Thymus (tissue), 11 donors: ENCODE results near the gene ACTG2. TPM values are rescaled to one million over a fixed set of nuclear protein-coding genes. Genes with fewer than 3 reads are reported as not detected.
"Not testable (repeated sequence)": the region's sequence is repeated elsewhere in the genome, so short reads cannot be mapped to it uniquely, and the experiment has no call there.

Experiments used
- DNase-seq, 9 donors: peaks; one replicate each; pipeline ENCODE4 v3.0.0-alpha.2; 2013; ENCODE audit warnings: low spot score in 9 of 9, low read depth in 6 of 9, missing footprints in 1 of 9
- H3K27ac ChIP-seq, 2 donors: one replicate each; pipeline ENCODE4 v1.5.1; 2013; ENCODE audit warnings: control low read depth in 1 of 2, low read depth in 1 of 2, low read length in 1 of 2, mild to moderate bottlenecking in 1 of 2, moderate library complexity in 1 of 2
- H3K27me3 ChIP-seq, 2 donors: one replicate each; pipeline ENCODE4 v1.5.1; 2013; ENCODE audit warnings: low read length in 1 of 2; ENCODE audit not compliant: control insufficient read depth in 2 of 2, insufficient read depth in 1 of 2
- H3K36me3 ChIP-seq, 2 donors: one replicate each; pipeline ENCODE4 v1.5.1; 2013; ENCODE audit warnings: low read length in 1 of 2, mild to moderate bottlenecking in 1 of 2, moderate library complexity in 1 of 2; ENCODE audit not compliant: control insufficient read depth in 2 of 2, insufficient read depth in 2 of 2
- H3K4me1 ChIP-seq, 2 donors: one replicate each; pipeline ENCODE4 v1.5.1; 2013; ENCODE audit warnings: low read length in 2 of 2; ENCODE audit not compliant: control insufficient read depth in 2 of 2, insufficient read depth in 2 of 2
- H3K4me3 ChIP-seq, 2 donors: one replicate each; pipeline ENCODE4 v1.5.1; 2013; ENCODE audit warnings: low read length in 2 of 2, control low read depth in 1 of 2, mild to moderate bottlenecking in 1 of 2
- H3K9me3 ChIP-seq, 2 donors: one replicate each; pipeline ENCODE4 v1.5.1; 2013; ENCODE audit warnings: low read length in 1 of 2, mild to moderate bottlenecking in 1 of 2; ENCODE audit not compliant: control insufficient read depth in 2 of 2, insufficient read depth in 1 of 2
- WGBS: extraction: QIAGEN DNeasy Blood & Tissue Kit; methylation state at CpG from one replicate; pipeline ENCODE4 v1.1.7; 2013; 5-methylcytosine and 5-hydroxymethylcytosine counted together
- polyA plus RNA-seq: library from polyadenylated mRNA; stranded (reverse); fragments of 200-250 nt; gene quantifications from one replicate; pipeline ENCODE4 v1.2.3, GENCODE V29; 2013
- total RNA-seq: library from RNA; stranded (reverse); fragments of 120-200 nt; gene quantifications from one replicate; pipeline ENCODE4 v1.2.4, GENCODE V29; 2013
- donor health status: healthy.

ACTG2 gene
- total and polyA plus RNA-seq, 2 donors, result 0.61 to 45.1 TPM

DNA sequence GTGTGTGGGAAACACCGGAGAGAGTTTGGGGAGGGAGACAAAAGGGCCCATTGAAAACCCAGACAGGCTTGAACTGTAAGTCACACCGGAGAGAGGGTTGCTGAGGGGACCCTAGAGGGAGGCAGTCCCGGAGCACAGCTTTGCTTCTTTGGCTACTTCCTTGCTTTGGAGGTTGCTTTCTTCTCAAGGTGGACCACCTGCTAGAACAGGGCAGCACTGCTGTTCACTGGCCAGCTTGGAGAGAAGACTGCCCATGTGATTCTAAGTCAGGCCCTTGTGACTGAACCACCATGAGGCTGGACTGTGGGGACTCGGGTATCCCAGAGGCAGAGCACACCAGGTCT, 4.4 kb downstream of the ACTG2 start:
- no peaks in the 10 kb centered on the region for H3K9me3 ChIP-seq
- DNase-seq, result no peak
- H3K27me3 ChIP-seq, result no peaks in the 10 kb centered on the region
- 86% methylated on average over 4 of the region's 4 CpGs for WGBS
- no peak overlapping the region for H3K4me3 ChIP-seq
- H3K27ac ChIP-seq, result no peak overlapping the region
- H3K4me1 ChIP-seq, result peaks cover 15 to 32% of the 10 kb centered on the region in 2 donors
- no peaks in the 10 kb centered on the region for H3K36me3 ChIP-seq

DNA sequence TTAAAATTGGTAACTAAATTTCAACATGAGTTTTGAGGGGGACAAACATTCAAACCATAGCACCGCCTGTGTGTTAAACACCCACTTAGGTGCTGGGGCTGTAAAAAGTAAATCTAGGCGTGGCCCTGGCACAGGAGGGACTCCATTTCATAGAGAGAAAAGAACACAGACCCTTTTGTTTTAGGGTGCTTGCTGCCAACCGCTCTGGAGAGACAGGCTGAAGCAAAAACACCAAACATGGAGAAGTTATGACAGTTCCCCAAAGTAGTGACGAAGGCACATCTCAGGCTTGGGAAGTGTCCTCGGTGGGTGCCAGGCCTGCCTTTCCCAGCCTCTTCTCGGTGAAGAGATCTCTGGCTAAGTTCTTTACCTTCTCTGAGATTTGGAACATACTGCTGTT, 5.1 kb downstream of the ACTG2 start:
- Histone ChIP-seq H3K27me3 (no peaks in the 10 kb centered on the region), H3K4me3 (no peak overlapping the region), H3K27ac (no peak overlapping the region), H3K9me3 (no peaks in the 10 kb centered on the region), H3K4me1 (peaks cover 17 to 38% of the 10 kb centered on the region in 2 donors), H3K36me3 (no peaks in the 10 kb centered on the region)
- DNase-seq, result no peak
- WGBS, result 97% methylated on average over 6 of the region's 6 CpGs

DNA sequence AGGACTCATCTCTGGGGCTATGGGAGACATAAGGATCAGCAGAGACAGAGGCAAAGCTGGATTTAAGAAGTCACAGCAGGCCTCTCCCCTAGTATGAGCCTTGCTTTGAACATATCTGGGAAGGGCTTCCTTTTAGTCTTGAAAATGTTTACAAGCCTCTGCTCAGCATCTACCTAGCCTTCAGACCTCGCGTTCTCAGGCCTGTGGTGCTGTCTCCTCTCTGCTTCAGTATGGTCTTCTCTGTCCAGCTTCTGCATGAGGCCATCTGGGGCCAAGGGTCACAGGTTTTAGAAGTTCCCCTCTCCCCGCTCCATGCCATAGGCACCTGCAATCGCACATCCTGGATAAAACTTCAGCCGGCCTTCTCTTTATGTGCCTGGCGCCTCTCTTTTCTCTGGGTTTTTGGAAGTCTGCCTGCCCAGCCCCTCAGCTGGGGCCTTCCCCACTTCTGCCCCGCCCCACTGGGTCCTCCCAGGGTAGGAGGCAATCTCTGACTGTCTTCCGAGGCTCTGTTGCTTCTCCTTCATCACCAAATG, 7.1 kb downstream of the ACTG2 start:
- H3K4me3 ChIP-seq, result no peak overlapping the region
- no peaks in the 10 kb centered on the region for H3K36me3 ChIP-seq
- no peak overlapping the region for H3K27ac ChIP-seq
- no peaks in the 10 kb centered on the region for H3K9me3 ChIP-seq
- no peak for DNase-seq
- no peaks in the 10 kb centered on the region for H3K27me3 ChIP-seq
- H3K4me1 ChIP-seq, result peaks cover 17 to 38% of the 10 kb centered on the region in 2 donors
- 94% methylated on average over 8 of the region's 8 CpGs for WGBS

DNA sequence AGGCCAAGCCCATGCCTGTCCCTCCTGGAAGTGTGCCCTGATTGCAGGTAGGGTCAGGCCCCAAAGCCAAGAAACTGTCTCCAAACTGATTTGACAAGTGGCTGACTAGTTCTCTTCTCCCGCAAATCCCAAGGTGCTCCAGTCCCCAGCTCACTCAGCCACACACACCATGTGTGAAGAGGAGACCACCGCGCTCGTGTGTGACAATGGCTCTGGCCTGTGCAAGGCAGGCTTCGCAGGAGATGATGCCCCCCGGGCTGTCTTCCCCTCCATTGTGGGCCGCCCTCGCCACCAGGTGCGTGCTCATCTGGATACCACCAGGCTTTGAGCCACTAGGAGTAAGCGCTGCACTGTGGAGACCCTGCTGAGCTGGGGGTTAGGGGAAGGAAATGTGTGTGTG, 8.3 kb downstream of the ACTG2 start:
- no peaks in the 10 kb centered on the region for H3K36me3 ChIP-seq
- peak in 1 of 9 donors; percentile 19 for DNase-seq
- H3K9me3 ChIP-seq, result no peaks in the 10 kb centered on the region
- peaks cover 17 to 34% of the 10 kb centered on the region in 2 donors for H3K4me1 ChIP-seq
- no peaks in the 10 kb centered on the region for H3K27me3 ChIP-seq
- H3K27ac ChIP-seq, result no peak overlapping the region
- 63% methylated on average over 10 of the region's 10 CpGs for WGBS
- no peak overlapping the region for H3K4me3 ChIP-seq

DNA sequence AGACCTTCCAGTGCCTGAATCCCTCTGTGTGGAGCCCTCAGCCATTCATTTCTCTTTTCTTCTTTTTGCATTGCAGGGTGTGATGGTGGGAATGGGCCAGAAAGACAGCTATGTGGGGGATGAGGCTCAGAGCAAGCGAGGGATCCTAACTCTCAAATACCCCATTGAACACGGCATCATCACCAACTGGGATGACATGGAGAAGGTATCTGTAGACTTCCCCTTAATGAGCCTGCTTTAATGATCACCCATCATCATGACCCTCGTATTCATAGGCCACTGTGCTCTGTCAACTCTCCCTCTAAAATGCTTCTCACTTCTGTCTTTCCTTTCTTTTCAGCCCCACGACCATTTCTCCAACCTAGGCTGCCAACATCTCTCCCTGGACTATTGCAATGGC, 9.5 kb downstream of the ACTG2 start:
- Histone ChIP-seq H3K36me3 (no peaks in the 10 kb centered on the region), H3K4me1 (peaks cover 8 to 23% of the 10 kb centered on the region in 2 donors), H3K9me3 (no peaks in the 10 kb centered on the region), H3K27ac (no peak overlapping the region), H3K4me3 (no peak overlapping the region), H3K27me3 (no peaks in the 10 kb centered on the region)
- no peak for DNase-seq
- WGBS, result 97% methylated on average over 4 of the region's 4 CpGs

DNA sequence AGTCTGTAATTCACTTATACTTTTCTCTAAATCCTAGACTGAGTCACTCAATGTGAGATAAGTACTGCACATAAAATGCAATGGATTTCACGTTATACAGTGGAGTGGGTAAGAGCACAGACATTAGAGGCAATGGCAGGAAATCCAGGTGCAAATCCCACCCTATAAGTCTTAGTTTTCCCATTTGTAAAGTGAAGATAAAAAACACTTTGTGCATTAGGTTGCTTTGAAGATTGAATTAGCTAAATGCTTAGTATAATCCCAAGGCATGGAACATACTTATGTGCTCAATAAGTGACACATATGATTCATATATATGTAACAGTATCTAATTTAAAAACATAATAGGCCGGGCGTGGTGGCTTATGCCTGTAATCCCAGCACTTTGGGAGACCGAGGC, 10.5 kb downstream of the ACTG2 start:
- no peaks in the 10 kb centered on the region for H3K9me3 ChIP-seq
- WGBS, result 92% methylated on average over 4 of the region's 4 CpGs
- no peak for DNase-seq
- no peak overlapping the region for H3K4me3 ChIP-seq
- H3K36me3 ChIP-seq, result no peaks in the 10 kb centered on the region
- H3K27me3 ChIP-seq, result no peaks in the 10 kb centered on the region
- no peak overlapping the region for H3K27ac ChIP-seq
- H3K4me1 ChIP-seq, result peaks cover 15 to 18% of the 10 kb centered on the region in 2 donors

DNA sequence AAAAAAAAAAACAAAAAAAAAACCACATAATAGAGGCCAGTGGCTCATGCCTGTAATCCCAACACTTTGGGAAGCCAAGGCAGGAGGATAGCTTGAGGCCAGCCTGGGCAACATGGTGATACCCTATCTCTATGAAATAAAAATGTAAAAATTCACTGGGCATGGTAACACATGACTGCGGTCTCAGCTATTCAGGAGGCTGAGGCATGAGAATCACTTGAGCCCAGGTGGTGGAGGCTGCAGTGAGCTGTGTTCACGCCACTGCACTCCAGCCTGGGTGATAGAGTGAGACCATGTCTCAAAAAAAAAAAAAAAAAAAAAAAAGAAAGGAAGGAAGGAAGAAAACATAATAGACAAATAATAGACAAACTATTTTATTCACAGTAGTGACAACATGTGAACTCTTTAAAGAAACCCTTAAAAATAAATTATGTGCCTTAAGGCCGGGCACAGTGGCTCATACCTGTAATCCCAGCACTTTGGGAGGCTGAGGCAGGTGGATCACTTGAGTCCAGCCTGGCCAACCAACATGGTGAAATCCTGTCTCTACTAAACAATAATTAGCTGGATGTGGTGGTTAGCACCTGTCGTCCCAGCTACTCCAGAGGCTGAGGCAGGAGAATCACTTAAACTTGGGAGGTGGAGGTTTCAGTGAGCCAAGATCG, 11.3 kb downstream of the ACTG2 start:
- not testable (repeated sequence) for H3K4me3 ChIP-seq, H3K27ac ChIP-seq
- WGBS, result 96% methylated on average over 5 of the region's 5 CpGs

DNA sequence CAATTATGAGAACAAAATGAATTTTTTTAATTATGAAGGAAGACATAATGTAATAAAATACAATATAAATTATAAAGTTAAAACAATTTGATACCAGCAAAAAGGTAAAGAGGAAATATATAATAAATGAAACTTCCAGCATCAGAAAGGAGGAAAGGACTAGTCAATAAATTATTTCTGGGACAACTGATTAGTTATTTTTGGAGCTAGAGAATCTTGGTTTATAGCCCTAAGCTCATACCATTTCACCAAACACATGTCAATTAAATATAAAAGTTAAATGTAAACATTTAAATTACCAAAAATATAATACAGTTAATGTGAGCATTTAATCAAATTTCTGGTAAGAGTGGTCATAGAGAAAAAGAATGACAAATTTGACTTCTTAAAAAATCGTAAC, 12.1 kb downstream of the ACTG2 start:
- Histone ChIP-seq H3K4me3 (no peak overlapping the region), H3K27me3 (no peaks in the 10 kb centered on the region), H3K4me1 (peaks cover 15 to 18% of the 10 kb centered on the region in 2 donors), H3K9me3 (no peaks in the 10 kb centered on the region), H3K36me3 (no peaks in the 10 kb centered on the region), H3K27ac (no peak overlapping the region)
- WGBS, result 97% methylated on average over 1 of the region's 1 CpG
- DNase-seq, result no peak

More for the DNA sequence above, 11.3 kb downstream of the ACTG2 start:
- not testable (repeated sequence) for H3K27me3 ChIP-seq, DNase-seq, H3K36me3 ChIP-seq, H3K9me3 ChIP-seq
- peaks cover 15 to 18% of the 10 kb centered on the region in 2 donors for H3K4me1 ChIP-seq

DNA sequence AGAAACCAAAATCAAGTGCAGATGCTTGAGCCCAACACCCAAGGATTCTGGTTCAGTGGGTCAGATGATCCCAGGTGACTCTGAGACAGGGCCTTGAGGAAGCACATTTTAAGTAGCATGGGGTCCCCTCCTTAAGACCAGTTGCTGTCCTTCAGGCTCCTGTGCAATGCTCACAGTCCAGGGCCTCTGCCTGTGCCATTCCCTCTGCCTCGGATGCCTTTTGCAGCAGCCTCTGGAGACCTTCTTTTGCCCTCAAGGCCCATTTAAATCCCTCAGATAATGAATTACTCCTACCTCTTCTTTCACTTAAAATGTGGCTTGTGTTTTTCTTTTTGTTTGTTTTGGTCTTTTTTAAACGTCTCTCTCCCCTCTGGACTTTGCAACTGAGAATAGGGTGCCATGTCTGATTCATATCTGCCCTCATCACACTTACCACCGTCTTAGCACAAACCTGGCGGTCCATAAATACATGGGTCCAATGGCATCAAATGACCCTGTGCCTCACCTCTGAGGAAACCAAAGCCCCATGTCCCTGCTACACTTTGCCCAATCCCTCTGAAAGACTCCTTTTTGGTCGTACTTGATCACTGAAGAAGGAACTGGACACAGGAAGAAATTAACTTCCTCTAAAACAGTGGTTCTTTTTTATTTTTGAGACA, 14.2 kb downstream of the ACTG2 start:
- Histone ChIP-seq H3K9me3 (no peaks in the 10 kb centered on the region), H3K4me1 (peaks cover 8 to 10% of the 10 kb centered on the region in 2 donors), H3K27me3 (no peaks in the 10 kb centered on the region), H3K4me3 (no peak overlapping the region), H3K36me3 (no peaks in the 10 kb centered on the region), H3K27ac (no peak overlapping the region)
- 91% methylated on average over 5 of the region's 5 CpGs for WGBS
- no peak for DNase-seq
